ENCODE results near the gene AJUBA. TPM values are rescaled to one million over a fixed set of nuclear protein-coding genes. Genes with fewer than 3 reads are reported as not detected.

The AJUBA gene
- total RNA-seq, 1 donor from 2014 or later: 0.34 TPM

DNA sequence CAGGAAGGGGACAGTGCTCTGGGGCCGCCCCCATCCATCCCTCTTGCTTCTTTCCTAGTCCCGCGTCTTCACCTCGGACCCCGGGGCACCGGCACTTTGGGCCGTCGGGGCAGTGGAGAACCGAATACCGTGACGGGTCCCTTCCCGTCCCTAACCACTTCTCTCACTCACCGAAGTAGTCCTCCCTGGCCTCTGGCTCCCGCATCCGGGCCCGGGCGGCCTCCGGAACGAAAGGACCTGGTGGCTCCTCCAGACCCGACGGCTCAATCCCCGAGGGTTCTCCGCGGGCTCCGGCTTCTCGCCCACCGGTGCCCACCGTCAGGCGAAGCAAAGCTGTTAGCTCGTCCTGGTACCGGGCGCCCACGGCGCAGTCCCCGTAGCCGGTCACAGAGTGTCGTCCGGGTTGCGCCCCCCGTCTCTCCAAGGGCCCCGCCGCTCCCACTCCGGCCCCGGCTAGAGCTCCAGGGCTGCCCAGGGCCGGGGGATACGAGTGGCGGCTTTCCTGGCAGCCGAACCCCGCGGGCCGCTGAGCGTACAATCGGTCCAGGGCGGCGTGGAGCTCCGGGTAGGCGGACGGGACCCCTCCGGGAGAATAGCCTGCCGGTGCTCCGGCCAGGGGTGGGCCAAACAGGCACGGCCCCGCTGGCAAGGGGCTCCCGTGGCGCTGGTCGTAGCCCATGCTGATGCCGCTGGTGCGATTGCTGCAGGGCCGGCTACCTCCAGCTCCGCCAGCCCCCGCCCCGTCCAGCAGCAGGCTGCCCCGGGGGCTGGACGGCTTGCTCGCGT is 1.1 kb downstream of the AJUBA start:
- no peaks in the 10 kb centered on the region for H3K36me3 Mint-ChIP-seq (ENCODE audit: unreplicated experiment)

DNA sequence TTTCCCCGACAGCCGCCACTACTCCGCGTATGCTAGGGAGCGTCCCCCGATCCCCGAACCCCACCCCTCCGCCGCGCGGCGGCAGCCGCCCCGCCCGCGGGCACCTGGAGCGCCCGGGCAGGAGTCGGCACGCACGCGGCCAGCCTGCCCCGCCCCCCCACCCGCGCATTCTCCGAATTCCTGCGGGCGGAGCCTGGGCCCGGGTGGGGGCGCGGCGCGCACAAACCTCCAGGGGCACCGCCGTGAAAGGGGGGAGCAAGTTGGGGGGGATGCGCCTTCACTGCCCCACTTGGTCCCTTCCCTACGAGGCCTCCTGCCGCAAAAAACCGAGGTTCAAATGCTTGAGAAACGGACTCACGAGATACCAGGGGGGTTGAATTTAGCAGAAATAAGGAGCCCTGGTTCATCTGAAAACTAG is 1.7 kb downstream of the AJUBA start:
- TF ChIP-seq, protein P1, sequence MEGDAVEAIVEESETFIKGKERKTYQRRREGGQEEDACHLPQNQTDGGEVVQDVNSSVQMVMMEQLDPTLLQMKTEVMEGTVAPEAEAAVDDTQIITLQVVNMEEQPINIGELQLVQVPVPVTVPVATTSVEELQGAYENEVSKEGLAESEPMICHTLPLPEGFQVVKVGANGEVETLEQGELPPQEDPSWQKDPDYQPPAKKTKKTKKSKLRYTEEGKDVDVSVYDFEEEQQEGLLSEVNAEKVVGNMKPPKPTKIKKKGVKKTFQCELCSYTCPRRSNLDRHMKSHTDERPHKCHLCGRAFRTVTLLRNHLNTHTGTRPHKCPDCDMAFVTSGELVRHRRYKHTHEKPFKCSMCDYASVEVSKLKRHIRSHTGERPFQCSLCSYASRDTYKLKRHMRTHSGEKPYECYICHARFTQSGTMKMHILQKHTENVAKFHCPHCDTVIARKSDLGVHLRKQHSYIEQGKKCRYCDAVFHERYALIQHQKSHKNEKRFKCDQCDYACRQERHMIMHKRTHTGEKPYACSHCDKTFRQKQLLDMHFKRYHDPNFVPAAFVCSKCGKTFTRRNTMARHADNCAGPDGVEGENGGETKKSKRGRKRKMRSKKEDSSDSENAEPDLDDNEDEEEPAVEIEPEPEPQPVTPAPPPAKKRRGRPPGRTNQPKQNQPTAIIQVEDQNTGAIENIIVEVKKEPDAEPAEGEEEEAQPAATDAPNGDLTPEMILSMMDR (IDR thresholded peaks at IDR 0.05; ENCODE audit: partially characterized antibody, unreplicated experiment): no peak
- Mint-ChIP-seq H3K27me3 (ENCODE audit: unreplicated experiment) (peaks cover 12% of the 10 kb centered on the region), H3K36me3 (ENCODE audit: unreplicated experiment) (no peaks in the 10 kb centered on the region), H3K27ac (ENCODE audit: unreplicated experiment) (no peak overlapping the region), H3K4me3 (ENCODE audit: unreplicated experiment) (no peak overlapping the region), H3K4me1 (ENCODE audit: low read depth, unreplicated experiment) (peaks cover 18% of the 10 kb centered on the region), H3K9me3 (ENCODE audit: unreplicated experiment) (peaks cover 2% of the 10 kb centered on the region)
- no peak for DNase-seq

More for the DNA sequence above, 1.1 kb downstream of the AJUBA start:
- TF ChIP-seq, protein P1 (IDR thresholded peaks at IDR 0.05; ENCODE audit: partially characterized antibody, unreplicated experiment): no peak
- Mint-ChIP-seq H3K27ac (ENCODE audit: unreplicated experiment) (no peak overlapping the region), H3K4me1 (ENCODE audit: low read depth, unreplicated experiment) (peaks cover 18% of the 10 kb centered on the region), H3K9me3 (ENCODE audit: unreplicated experiment) (peaks cover 2% of the 10 kb centered on the region), H3K27me3 (ENCODE audit: unreplicated experiment) (peaks cover 12% of the 10 kb centered on the region), H3K4me3 (ENCODE audit: unreplicated experiment) (no peak overlapping the region)
- DNase-seq: peak; percentile 34

DNA sequence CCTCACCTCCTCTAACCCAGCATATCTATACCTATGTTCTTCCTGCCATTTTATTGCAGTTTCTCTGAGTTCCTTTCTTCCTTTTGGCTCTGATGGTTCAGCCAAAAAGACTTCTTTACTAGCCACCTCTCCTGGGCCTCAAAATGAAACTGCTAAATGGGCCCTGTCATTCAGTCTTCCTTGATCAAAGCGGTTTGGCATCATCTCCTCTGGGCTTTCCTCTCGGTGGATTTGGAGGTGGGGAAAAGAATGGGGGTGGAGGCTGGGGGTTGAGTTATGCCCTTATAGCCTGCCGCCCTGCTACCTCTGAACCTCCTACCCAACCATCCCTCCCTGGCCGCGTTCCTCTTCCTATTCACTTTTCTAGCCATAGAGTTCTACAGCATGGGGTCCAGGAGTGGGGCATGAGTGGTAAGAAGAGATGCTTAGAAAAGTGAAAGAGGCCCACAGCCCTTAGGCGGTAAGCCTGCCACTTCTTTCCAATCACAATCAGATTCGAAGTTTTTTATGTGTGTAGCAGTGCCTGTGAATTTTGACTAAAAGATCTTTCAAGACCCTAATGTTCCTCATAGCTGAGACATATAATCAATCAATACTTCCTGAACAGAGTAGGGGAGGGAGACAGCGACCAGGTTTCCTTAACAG is 2.5 kb downstream of the AJUBA start:
- TF ChIP-seq, protein P1 (IDR thresholded peaks at IDR 0.05; ENCODE audit: partially characterized antibody, unreplicated experiment): no peak
- Mint-ChIP-seq H3K4me3 (ENCODE audit: unreplicated experiment) (no peak overlapping the region), H3K36me3 (ENCODE audit: unreplicated experiment) (no peaks in the 10 kb centered on the region), H3K4me1 (ENCODE audit: low read depth, unreplicated experiment) (peaks cover 18% of the 10 kb centered on the region), H3K27ac (ENCODE audit: unreplicated experiment) (no peak overlapping the region), H3K9me3 (ENCODE audit: unreplicated experiment) (peaks cover 2% of the 10 kb centered on the region), H3K27me3 (ENCODE audit: unreplicated experiment) (peaks cover 12% of the 10 kb centered on the region)
- no peak for DNase-seq

DNA sequence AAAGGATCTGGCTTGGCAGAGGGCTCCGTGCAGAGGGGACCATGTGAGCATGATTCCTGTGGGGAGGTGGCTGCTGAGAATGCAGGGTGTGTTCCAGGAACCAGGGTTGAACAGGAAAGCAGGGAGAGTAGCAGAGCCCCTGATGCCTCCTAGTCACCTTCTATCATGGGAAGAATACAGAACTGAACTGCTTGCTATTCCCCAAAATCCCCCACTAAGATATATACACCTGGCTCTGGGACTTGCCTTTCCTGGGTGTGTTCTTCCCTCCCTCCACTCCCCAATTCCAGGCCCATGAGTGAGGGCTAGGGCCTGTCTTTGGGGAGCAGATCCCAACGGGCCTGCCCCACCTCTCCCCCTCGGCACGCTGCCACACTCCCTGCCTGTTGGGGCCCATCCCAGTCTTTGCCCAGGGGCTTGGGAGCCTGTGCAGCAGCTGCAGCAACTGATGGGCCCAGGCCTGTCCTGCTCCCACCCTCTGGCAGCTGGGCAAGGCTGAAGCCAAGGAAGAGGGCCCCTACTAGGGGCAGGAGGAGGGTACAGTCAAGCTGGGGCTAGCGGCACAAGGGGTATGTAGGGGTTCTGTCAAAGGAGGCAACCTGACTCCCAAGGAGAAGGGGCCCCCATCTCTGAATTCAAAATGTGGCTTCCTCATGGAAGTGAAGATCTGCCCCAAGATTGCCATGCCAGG is 3.2 kb downstream of the AJUBA start:
- Mint-ChIP-seq H3K9me3 (ENCODE audit: unreplicated experiment) (peaks cover 2% of the 10 kb centered on the region), H3K4me3 (ENCODE audit: unreplicated experiment) (no peak overlapping the region), H3K36me3 (ENCODE audit: unreplicated experiment) (no peaks in the 10 kb centered on the region), H3K27ac (ENCODE audit: unreplicated experiment) (no peak overlapping the region), H3K27me3 (ENCODE audit: unreplicated experiment) (peaks cover 12% of the 10 kb centered on the region), H3K4me1 (ENCODE audit: low read depth, unreplicated experiment) (peaks cover 18% of the 10 kb centered on the region)
- DNase-seq: no peak
- TF ChIP-seq, protein P1 (IDR thresholded peaks at IDR 0.05; ENCODE audit: partially characterized antibody, unreplicated experiment): no peak

Data from glutamatergic neuron (in vitro differentiated cells).